ENCODE data around the gene MRPS31.
"Not testable (repeated sequence)": the region's sequence is repeated elsewhere in the genome, so short reads cannot be mapped to it uniquely, and the experiment has no call there.

MRPS31 gene

DNA sequence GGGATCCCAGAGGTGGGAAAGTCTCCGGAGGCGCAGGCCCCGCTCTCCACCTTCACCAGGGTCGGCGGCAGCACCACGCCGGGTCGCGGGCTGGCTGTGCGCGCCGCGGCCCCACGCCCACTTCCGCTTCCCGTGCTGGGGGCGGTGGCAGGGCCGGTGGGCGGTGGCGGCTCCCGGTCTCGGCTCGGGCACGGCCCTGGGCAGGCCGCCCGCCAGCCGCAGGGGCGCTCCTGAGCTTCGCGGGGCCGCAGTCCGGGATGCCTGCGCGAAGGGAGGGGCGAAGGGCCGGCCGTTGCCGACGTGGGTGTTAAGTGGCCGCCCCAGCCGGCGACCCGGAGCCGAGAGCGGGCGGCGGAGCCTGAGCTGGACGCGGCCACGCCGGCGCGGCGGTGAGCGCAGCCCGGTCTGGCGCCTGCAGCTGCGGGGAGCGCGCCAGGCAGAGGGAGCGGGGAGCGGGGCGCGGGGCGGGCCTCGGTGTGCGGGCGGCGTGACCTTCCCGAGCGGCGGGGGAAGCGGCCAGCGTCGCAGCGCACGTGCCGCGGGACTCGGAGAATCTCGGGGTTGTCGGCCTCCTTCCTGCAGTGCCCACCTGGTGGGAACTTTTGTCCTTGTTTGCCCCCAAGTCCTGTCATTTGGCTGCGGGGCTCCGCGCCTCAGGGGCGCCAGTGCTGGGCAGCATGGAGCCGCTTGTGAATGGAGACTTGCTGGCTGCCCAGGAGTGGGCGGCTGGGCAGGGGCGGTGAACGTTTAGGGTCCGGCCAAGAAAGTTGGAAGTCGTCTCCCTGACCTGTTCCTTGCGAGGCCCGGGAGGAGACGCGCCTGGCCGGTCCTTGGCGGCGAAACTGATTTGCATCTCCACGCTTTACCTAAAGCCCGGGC, 18.5 kb upstream of the MRPS31 start, which contains the start of gene SLC25A15:
Gene SLC25A15, plus strand, starts transcription at position 337 of the 879 bp plus-strand sequence. CDS start 3,616 bp downstream, outside the sequence.
- no peak for DNase-seq

DNA sequence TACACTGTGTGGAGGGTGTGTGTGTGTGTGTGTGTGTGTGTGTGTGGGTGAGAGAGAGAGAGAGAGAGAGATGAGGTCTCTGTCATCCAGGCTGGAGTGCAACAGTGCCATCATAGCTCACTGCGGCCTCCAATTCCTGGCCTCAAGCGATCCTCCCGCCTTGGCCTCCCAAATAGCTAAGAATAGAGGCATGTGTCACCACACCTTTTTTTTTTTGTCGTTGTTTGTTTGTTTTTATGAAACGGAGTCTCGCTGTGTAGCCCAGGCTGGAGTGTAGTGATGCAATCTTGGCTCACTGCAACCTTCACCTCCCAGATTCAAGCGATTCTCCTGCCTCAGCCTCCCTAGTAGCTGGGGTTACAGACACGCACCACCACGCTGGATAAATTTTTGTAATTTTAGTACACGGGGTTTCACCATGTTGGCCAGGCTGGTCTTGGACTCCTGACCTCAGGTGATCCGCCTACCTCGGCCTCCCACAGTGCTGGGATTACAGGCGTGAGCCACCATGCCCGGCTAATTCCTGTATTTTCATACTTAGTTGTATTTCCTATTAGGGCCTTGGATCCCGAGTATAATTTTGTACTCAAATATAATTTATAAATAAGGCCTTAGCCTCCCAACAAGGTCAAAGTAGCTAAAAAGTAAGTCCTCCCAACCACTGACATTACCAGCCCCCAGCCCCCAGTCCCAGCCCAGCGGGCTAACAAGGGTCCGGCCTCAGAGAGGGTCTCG, 17.7 kb upstream of the MRPS31 start:
- not testable (repeated sequence) for DNase-seq

DNA sequence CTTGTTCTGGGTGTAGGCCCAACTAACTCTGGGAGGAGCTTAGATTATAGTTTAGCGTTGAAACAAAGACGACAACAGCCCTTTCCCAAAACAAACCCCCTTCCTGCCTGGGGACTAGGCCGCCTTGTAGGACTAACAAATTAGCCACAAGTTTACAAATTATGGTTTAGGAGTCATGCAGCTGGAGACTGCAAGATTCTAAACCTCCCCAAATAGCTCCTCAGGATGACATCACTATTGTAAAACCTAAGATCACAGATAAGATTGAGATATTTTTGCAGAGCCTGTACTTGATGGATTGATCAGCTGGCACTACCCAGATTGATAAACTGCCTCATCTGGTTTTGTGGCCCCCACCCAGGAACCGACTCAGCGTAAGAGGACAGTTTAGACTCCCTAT, 16.1 kb upstream of the MRPS31 start:
- no peak for DNase-seq

DNA sequence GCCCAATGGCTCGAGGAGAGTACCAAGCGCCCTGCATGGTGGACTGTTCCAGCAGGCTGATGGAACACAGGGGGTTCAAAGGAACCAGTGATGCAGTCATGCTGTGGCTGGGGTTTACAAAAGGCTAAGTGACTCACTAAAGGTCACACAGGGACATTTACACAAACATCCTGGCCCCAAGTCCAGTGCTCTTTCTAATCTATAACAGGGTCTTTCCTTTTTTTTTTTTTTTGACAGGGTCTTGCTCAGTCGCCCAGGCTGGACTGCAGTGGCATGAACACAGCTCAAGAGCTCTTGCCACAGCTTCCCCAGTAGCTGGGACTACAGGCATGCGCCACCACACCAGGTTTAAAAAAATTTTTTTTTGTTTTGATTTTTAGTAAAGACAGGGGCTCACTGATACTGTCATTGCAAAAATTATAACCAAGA, 15.6 kb upstream of the MRPS31 start:
- no peak for DNase-seq

DNA sequence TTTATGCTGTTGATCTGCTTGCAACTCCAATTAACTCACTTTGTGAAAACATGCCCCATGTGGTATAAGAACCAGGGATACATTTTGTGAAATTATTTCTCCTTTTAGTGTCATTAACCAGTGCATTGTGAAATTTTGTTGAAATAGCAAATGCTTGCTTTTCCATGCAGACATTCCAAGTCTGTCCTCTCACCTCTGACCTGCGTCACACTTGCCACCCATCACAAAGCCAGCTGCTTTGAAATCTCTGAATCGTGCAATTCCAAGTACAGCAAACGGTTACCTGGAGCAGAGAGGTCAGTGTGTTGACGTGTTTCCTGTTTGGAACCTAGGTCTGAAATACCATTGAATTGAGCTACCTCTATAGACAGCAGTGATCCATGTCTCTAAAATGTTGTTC, 13.6 kb upstream of the MRPS31 start:
- no peak for DNase-seq

DNA sequence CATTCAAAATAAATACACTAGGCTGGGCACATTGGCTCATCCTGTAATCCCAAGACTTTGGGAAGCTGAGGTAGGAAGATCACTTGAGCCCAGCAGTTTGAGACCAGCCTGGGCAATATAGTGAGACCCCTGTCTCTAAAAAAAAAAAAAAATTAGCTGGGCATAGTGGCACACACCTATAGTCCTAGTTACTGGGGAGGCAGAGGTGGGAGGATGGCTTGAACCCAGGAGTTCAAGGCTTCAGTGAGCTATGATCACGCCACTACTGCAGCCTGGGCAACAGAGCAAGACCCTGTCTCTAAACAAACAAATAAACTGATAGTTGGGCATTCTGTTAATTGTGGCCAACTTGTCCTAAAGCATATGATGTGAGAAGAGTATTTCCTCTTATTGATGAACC, 12.0 kb upstream of the MRPS31 start:
- not testable (repeated sequence) for DNase-seq

DNA sequence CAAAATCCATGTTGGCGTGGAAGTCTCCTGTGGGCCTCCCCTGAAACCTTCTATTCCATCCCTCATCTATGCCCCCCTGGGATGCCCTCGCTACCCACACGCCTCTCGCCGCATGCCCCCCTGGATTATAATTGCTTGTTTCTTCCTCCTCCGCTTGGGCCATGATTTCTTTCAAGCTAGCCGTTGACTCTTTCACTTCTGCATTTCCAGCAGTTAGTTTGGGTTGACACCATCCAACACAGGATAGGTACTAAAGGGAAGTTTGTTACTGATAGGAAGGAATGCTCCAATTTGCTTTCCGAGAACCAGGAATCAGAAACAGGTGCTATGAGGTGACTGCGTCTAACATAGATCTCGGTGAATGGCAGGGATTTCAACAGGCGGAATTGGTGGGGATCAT, 10.7 kb upstream of the MRPS31 start:
- no peak for DNase-seq

DNA sequence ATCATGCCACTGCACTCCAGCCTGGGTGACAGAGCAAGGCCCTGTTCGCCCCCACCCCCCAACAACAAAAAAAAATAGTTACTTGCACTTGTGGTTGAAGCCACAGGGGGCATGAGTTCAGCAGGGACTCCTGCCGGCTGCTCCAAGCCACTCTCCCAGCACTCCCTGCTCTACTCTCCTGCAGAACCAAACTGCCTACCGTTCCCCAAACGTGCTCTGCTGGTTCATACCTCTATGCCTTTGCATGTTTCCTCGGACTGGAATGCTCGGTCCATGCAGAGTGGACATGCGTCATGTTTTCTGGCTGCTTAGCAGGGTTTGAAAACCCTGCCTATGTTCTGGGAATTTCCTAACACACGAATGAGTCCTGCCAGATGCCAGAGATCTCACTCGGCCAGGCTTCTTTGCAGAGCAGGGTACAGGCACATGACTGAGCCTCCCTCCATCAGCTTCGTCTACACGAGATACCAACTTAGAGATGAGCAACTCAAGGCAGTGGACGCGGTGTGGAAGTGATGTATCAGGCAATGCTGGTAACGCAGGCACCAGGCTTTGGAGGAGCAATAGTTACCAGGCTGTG, 9.9 kb upstream of the MRPS31 start:
- no peak for DNase-seq

DNA sequence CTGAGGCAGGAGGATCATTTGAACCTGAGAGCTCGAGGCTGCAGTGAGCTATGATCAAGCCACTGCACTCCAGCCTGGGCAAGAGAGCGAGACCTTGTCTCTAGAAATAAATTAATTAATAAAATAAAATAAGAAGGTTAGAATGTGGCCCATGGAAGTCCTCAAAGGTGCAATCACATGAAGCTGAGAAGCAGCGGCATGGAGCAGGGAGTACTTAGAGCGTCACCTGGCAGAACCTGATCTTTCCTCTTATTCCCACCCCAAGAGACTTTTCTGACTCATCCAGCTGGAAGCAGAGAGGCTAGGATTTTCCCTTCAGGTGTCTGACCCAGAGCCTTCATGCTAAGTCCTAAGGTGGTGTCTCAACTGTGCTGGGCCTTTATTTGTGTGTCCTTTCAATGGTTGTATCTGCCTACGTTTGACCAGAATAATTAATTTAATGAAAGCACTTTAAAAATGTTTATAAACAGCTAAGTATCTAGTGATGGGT, 8.9 kb upstream of the MRPS31 start:
- DNase-seq, result no peak

DNA sequence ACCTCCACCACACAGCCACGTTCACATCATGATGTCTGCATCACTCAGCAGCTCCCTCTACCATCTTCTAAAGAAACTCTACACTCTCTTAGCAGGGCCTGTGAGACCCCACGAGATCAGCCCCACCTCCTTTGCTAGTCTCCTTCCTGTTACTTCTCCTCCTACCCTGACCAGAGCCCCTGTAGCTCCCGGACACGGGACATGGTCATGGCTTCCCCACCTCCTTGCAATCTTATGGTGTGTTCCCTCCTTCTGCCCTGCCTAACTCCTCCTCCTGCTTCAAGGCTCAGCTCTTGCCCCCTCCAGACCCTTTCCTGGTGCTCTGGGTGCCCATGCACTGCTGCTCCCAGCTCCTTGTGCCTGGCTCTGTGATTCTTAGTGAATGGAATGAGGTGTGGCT, 8.1 kb upstream of the MRPS31 start:
- DNase-seq, result no peak

DNA sequence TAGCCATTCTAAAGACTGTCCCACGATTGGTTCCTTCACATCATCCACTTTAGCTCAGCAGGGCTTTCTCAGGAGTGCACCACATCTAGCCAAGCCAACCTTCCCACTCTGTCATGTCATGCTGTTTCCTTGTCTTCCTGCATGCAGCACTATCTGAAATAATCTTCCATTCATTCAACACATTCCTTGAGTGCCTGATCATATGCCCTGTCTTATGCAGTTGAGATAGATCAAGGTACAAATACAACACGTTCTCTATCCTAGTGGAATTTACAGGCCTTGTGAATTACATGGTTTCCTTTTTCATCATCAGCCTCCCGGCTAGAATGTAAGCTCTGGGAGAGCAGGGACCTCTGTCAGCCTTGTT, 6.8 kb upstream of the MRPS31 start:
- no peak for DNase-seq

DNA sequence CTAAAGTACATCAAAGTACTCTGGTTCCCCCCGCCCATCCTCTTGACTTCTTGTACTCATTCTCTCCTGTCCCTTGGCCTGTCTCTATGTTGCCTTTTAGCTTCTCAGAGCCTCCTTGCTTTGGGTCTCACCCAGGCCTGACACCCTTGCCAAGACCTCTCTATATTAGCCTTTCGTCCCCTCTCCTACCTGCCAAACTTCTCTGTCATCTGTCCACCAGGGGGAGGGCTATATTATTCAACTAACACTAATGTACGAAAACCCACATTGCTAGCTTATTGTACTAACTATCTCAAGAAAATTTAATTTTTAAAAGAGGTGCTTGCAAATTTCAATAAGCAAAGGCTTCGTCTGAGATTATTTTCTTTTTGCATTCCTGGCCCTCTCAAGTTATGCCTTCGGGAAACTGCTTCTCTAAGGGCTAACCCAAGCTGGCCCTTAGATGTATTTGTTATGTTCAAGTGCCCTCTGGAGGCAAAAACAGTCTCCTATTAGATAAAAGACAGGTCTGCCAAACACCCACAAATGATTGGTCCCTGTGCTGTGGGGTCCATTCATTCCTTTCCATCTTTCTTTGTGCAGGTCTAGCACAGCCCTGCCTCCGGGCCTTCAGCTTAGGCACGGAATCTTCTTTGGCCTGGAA, 6.3 kb upstream of the MRPS31 start:
- no peak for DNase-seq

DNA sequence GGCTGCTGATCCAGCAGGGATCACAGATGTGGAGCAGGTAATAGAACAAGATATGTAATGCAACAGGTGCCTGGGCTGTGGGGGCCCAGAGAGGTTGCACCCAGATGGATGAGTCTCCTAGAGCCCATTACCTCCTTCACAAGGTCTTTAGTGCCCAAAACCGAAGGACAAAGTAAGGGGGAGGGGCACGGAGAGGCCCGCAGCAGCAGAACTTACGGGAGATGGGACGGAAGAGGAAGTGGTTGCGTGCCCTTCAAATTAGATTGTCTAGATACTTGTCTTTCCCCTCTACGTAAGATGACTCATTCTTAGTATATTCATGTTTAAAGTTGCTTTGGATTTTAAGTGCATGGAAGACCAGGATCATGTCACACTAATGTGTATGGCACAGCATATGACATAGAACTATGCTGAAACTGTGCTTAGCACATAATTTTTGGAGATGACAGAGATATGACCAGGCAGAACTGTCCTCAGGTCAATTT, 5.7 kb upstream of the MRPS31 start:
- DNase-seq, result no peak

DNA sequence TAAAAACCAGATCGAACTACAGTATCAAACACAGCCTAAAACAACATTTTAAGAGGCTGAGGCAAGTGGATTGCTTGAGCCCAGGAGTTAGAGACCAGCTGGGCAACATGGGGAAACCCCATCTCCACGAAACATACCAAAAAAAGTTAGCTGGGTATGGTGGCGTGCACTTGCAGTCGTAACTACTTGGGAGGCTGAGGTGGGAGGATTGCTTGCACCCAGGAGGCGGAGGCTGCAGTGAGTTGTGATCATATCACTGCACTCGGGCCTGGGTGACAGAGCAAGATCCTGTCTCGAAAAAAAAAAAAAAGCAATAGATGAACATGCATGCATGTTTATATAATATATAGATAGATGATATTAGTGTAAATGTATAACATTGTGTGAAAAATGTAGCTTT, 5.2 kb upstream of the MRPS31 start:
- no peak for DNase-seq

DNA sequence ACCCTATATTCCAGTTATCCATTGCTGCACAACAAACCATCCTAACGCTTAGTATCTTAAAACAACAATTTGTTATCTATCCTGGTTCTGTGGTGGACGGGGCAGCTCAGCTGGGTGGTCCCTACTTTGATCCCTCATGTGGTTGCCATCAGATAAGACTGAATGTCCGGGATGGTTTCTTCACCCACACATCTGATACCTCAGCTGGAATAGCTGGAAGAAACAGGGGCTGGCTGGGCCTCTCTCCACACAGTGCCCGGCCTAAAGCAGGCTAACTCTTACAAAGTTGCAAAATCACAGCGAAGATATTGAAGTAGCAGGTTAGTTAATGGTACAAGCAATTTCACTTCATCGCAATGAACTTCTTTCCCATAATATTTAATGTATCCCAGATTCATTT, 3.7 kb upstream of the MRPS31 start:
- no peak for DNase-seq

DNA sequence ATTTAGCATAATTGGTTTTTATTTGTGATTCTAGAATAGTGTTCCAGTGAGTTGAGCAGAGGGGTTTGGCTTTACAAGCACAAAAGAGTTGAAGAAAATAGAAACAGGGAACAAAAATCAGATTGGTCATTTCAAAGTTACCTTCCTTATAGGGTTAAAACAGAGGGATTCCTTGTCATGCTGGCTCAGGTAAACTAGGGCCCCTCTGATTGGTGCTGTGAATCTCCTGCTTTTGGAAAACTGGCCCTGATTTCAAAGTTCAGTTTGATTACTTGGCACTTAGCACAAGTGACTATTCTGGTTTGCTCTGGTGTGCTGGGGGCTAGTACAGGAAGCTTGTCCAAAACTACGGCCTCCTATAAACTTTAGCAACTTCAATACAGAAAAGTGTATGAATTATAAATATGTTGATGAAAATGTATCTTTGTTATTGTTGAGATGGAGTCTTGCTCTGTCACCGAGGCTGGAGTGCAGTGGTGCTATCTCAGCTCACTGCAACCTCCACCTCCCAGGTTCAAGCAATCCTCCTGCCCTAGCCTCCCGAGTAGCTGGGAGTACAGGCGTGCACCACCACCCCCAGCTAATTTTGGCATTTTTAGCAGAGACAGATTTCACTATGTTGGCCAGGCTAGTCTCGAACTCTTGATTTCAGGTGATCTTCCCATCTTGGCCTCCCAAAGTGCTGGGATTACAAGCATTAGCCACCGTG, 1.9 kb upstream of the MRPS31 start:
- DNase-seq, result no peak

DNA sequence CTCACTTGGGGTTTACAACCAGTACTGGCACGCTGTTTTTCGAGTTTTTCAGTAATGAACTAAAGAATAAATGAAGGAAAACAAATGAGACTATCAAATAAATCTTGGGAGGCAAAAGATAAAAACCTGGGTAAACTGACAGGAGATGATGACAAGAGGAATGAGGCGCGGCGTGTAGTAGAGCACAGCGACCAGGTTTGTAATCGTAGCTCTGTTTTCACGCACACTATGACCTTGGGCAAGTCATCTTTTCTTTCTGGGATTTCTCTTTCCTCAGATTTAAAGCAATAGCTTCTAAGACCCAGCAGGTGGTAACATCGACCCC, 419 bp downstream of the MRPS31 start:
- DNase-seq, result no peak

DNA sequence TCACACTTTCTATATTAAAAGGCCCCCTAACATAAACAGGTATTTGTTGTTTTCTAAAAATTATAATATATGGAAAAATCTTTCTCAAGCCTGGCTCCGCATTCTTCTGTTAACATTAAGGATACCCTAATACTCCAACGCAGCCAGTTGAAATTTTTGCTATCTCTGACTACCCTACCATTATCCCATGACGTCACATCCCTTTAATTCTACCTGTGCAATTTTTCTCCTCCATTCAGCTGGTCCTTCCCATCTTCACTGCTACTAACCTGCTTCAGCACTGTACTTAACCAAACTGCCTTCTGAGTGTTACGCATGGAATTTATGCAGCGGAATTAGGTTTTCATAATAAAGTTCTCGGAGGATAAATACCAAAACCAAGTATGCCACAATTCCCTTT, 1.0 kb downstream of the MRPS31 start:
- no peak for DNase-seq

DNA sequence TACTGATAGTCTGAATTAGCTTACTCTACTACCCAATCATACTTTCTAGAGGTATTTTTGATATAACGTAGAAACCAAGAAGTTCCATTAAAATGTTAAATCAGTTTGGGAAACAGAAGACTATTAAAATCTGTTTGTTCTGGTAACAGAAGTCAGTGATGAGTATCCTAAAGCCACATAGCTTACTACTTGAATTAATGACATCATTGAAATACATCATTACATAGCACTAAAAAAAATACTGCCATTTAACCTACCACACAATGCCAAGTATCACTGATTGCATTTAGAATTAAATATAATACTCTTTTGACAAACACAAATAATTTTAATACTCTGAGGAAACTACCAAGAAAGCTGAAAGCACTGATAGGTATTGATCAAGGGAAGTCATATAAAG, 5.4 kb downstream of the MRPS31 start:
- no peak for DNase-seq

DNA sequence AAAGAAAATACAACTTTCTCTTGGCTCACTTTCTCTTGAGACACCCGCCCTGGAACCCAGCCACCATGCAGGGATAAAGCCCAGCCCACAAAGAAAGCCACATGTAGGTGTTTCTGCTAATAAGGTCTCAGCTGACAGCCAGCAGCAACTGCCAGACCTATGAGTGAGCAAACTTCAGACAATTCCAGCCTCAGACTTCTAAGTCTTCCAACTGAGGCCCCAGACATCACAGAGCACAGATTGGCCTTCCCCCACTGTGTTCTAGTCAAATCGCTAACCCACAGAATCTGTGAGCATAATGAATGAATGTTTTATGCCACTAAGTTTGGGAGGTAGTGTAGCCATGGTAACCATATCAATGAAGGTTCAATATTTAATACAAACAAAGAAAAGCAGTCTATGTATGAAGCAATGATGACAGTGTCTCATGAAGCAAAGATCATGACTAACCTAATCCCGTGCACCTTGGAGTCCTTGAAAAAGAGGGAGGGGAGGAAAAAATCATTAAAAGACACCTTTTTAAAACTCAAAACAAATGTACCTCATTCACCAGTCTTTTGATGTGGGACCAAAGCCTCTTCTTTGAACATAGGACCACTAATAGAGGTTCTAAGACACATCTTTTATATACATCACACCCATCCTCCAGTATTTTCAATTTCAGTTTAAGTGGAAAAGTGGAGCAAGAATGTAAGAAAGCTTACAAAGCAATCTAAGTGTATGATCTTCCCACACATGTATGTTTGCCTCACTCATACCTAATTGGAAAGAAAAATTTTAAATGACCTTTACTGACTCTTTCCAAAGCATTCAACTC, 6.2 kb downstream of the MRPS31 start:
- DNase-seq, result no peak

DNA sequence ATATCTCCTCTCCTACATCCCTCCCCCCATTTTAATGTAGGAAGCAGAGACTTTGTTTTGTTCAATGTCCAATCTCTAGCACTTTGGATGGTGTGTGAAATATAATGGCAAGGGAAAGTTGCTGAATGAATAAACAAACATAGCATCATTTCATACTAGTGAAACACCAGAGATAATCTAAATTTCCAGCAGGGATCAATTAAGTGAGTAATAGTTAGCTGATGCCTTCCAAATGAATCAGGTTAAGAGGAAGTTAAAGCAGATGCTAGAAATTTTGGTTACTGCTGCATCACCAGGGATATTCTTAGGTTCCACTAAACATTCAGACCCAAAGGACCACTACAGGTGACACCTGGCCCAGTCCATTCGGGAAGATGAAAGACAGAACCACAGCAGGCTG, 8.1 kb downstream of the MRPS31 start:
- no peak for DNase-seq

DNA sequence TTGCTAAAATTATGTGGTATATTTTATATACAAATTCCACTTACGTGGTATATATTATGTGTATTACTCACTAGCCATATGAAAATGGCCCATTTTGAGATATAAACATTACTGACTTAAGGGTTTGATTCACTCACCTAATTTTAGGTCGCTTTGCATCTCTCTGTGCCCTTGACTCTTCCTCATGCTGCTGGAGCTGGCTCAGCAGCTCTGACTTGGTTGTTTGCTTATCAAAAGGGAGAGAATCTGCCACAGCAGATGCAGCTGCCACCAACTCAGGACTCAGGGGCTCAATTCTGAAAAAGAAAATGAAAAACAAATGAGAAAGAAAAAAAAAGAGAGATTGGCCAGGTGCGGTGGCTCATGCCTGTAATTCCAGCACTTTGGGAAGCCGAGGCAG, 12.2 kb downstream of the MRPS31 start:
- no peak for DNase-seq
